HCT116 (cell line): Measurements from ENCODE around the gene HERPUD1.

Experiments used
- CEBPB ChIP-seq: IDR thresholded peaks from 2 replicates; pipeline ENCODE4 v1.6.1; 2012; ENCODE audit warnings: low read depth
- CTCF ChIP-seq, 3 experiments: fragments of 200-600 bp in 1 of 3; sonication (generic) in 1 of 3; IDR thresholded peaks in 2 of 3; conservative IDR thresholded peaks in 1 of 3; 2 replicates each; pipeline ENCODE4 v1.5.1; 2012 to 2017; ENCODE audit warnings: low read depth in 2 of 3, low read length in 2 of 3, antibody characterized with exemption in 1 of 3, borderline replicate concordance in 1 of 3, control low read depth in 1 of 3, mild to moderate bottlenecking in 1 of 3, mixed read lengths in 1 of 3, mixed run types in 1 of 3, moderate library complexity in 1 of 3; ENCODE audit not compliant: insufficient read depth in 1 of 3
- EZH2 ChIP-seq: fragments of 200-600 bp; sonication (generic); IDR thresholded peaks from 2 replicates; pipeline ENCODE4 v1.6.1; 2017; ENCODE audit warnings: antibody characterized with exemption, mixed run types
- FOSL1 ChIP-seq: IDR thresholded peaks from 2 replicates; pipeline ENCODE4 v1.6.1; 2012; ENCODE audit warnings: low read depth
- JUND ChIP-seq: IDR thresholded peaks from 2 replicates; pipeline ENCODE4 v1.6.1; 2012
- POLR2A ChIP-seq: IDR thresholded peaks from 2 replicates; pipeline ENCODE4 v1.7.0; 2011; ENCODE audit warnings: borderline replicate concordance; ENCODE audit not compliant: insufficient read depth, insufficient read length; ENCODE audit errors: extremely low read depth
- POLR2AphosphoS5 ChIP-seq: IDR thresholded peaks from 2 replicates; pipeline ENCODE4 v1.6.1; 2011; ENCODE audit warnings: mild to moderate bottlenecking, low read depth, low read length, moderate library complexity
- SP1 ChIP-seq: IDR thresholded peaks from 2 replicates; pipeline ENCODE4 v1.6.1; 2012; ENCODE audit warnings: low read depth
- ZBTB33 ChIP-seq: IDR thresholded peaks from 2 replicates; pipeline ENCODE4 v1.6.1; 2011; ENCODE audit warnings: mild to moderate bottlenecking, low read length, moderate library complexity; ENCODE audit not compliant: insufficient replicate concordance; ENCODE audit errors: extremely low read depth

- TF ChIP-seq CTCF (IDR thresholded peaks at IDR 0.05 in 2 of 3, conservative IDR thresholded peaks at IDR 0.05 in 1 of 3; ENCODE audit: borderline replicate concordance in 1 of 3, insufficient read depth in 1 of 3, low read depth in 2 of 3, low read length in 2 of 3) (no peak), ZBTB33 (no peak), EZH2 (no peak), POLR2A (no peak), POLR2AphosphoS5 (no peak), FOSL1 (no peak), CEBPB (no peak), SP1 (no peak), JUND (no peak)
These were observed 46.3 kb upstream of the HERPUD1 start for GRCh38 chr16:56885446-56886162.
